HG03066 (cell line): ENCODE results near the gene IMMP1L.
"Not testable (repeated sequence)": the region's sequence is repeated elsewhere in the genome, so short reads cannot be mapped to it uniquely, and the experiment has no call there.

ENCODE experiments used
- ATAC-seq: cut with Tn5 transposase; IDR thresholded peaks from one replicate; pipeline ENCODE4 v1.9.1; 2021; ENCODE audit warnings: low read depth; ENCODE audit not compliant: unreplicated experiment

IMMP1L gene

GRCh38 chr11:31509429-31510345 lies at the start of gene IMMP1L, which contains the start of gene ELP4:
TSS of gene IMMP1L (minus strand) at chr11:31509622. CDS start at chr11:31463276, 46,346 bp downstream.
TSS of gene ELP4 (plus strand) at chr11:31509767. CDS start at chr11:31509785, 18 bp downstream.
- ATAC-seq, result peak; percentile 100

- ATAC-seq, result no peak
Observed at GRCh38 chr11:31558001-31558400, 48.6 kb upstream of the IMMP1L start.

- ATAC-seq, result no peak
Observed at GRCh38 chr11:31555938-31556337, 46.5 kb upstream of the IMMP1L start.

- ATAC-seq, result no peak
Observed at GRCh38 chr11:31542862-31543261, 33.4 kb upstream of the IMMP1L start.

GRCh38 chr11:31535479-31535878 lies 26.1 kb upstream of the IMMP1L start:
- ATAC-seq, result no peak

- no peak for ATAC-seq
Observed at GRCh38 chr11:31531293-31531692, 21.9 kb upstream of the IMMP1L start.

- ATAC-seq, result no peak
Observed at GRCh38 chr11:31529701-31530100, 20.3 kb upstream of the IMMP1L start.

GRCh38 chr11:31529189-31529588 lies 19.8 kb upstream of the IMMP1L start:
- no peak for ATAC-seq

- no peak for ATAC-seq
Observed at GRCh38 chr11:31521497-31522150, 12.2 kb upstream of the IMMP1L start.

- no peak for ATAC-seq
Observed at GRCh38 chr11:31512117-31512516, 2.7 kb upstream of the IMMP1L start.

- peak; percentile 4 for ATAC-seq
Observed at GRCh38 chr11:31509051-31509428, 382 bp downstream of the IMMP1L start.

- no peak for ATAC-seq
Observed at GRCh38 chr11:31500560-31500959, 8.9 kb downstream of the IMMP1L start.

GRCh38 chr11:31499576-31500178 lies 9.7 kb downstream of the IMMP1L start:
- ATAC-seq, result no peak

GRCh38 chr11:31493762-31494161 lies 15.7 kb downstream of the IMMP1L start:
- not testable (repeated sequence) for ATAC-seq

GRCh38 chr11:31493235-31493634 lies 16.2 kb downstream of the IMMP1L start:
- no peak for ATAC-seq

- ATAC-seq, result no peak
Observed at GRCh38 chr11:31492320-31492913, 17.0 kb downstream of the IMMP1L start.

- no peak for ATAC-seq
Observed at GRCh38 chr11:31487848-31488247, 21.6 kb downstream of the IMMP1L start.

GRCh38 chr11:31484497-31484896 lies 24.9 kb downstream of the IMMP1L start:
- ATAC-seq, result no peak

- ATAC-seq, result no peak
Observed at GRCh38 chr11:31480930-31481329, 28.5 kb downstream of the IMMP1L start.

- ATAC-seq, result no peak
Observed at GRCh38 chr11:31479066-31479465, 30.4 kb downstream of the IMMP1L start.

GRCh38 chr11:31478223-31478590 lies 31.2 kb downstream of the IMMP1L start:
- ATAC-seq, result no peak
